GM12872 (cell line): ENCODE measurements around the gene RMDN3.
A peak's percentile ranks its signal among the peaks of the same experiment; 100 is the strongest.

ENCODE experiments used
- TF ChIP-seq, protein P1 (sequence below): IDR thresholded peaks from 3 replicates; pipeline ENCODE4 v1.5.1; 2011; ENCODE audit warnings: low read depth, mild to moderate bottlenecking, low read length, moderate library complexity; ENCODE audit not compliant: insufficient read depth

RMDN3 gene

DNA sequence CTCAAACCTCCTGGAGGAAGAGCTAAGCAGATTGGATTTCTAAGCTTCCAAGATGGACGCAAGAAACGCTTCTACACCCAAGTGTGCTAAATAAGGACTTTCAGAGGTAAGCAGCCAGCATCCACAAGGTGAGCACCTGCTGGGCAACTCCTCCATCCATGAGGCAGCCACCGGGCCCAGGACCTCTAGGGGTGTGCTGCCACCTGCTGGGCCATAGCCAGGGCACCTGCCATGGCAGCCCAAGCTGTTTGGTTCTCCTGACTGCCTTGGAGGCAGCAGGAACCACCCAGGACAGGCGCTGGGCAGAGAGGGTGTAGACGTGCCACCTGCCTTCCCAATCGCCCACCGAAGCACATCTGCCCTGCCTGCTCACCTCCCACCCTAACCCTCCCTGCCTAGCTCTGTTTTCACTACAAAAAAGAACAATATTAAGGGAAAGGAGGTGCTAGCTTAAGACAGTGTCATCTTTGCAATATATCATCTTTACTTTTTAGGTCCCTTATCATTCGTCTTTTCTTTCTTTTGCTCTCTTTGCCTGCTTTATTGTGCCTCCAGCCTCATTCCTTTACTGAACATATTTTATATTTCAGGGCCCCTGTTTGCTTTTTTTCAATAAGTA is 27.7 kb upstream of the RMDN3 start:
- TF ChIP-seq, protein P1, sequence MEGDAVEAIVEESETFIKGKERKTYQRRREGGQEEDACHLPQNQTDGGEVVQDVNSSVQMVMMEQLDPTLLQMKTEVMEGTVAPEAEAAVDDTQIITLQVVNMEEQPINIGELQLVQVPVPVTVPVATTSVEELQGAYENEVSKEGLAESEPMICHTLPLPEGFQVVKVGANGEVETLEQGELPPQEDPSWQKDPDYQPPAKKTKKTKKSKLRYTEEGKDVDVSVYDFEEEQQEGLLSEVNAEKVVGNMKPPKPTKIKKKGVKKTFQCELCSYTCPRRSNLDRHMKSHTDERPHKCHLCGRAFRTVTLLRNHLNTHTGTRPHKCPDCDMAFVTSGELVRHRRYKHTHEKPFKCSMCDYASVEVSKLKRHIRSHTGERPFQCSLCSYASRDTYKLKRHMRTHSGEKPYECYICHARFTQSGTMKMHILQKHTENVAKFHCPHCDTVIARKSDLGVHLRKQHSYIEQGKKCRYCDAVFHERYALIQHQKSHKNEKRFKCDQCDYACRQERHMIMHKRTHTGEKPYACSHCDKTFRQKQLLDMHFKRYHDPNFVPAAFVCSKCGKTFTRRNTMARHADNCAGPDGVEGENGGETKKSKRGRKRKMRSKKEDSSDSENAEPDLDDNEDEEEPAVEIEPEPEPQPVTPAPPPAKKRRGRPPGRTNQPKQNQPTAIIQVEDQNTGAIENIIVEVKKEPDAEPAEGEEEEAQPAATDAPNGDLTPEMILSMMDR = peak; percentile 96

DNA sequence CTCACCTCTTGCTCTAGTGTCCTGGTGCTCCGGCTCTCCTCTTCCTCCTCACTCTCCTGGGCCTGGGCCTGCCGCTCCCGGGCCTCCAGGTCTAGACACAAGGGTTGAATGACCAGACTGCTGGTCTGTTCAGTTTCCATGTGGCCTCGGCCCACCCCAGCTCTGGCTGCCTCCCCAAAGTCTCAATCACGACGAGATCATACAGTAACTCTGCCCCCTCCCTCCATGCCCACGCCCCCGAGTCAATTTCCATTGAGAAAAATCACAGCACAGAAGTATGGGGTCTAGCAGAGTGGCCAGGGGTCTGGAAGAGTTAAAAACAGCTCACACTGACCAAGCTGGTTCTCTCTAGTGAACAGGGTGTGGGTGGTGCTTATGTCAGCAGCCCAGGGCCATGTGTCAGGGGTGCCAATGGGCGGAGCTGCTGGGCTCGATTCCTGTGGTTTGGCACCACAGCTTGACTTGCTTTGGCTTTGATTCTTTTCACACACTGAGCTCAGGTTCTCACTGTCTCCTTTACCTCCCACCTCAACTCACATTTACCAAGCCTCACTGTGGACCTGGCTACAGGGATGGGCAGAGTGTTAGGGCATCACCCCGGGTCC is 21.6 kb upstream of the RMDN3 start:
- TF ChIP-seq, protein P1 = no peak

DNA sequence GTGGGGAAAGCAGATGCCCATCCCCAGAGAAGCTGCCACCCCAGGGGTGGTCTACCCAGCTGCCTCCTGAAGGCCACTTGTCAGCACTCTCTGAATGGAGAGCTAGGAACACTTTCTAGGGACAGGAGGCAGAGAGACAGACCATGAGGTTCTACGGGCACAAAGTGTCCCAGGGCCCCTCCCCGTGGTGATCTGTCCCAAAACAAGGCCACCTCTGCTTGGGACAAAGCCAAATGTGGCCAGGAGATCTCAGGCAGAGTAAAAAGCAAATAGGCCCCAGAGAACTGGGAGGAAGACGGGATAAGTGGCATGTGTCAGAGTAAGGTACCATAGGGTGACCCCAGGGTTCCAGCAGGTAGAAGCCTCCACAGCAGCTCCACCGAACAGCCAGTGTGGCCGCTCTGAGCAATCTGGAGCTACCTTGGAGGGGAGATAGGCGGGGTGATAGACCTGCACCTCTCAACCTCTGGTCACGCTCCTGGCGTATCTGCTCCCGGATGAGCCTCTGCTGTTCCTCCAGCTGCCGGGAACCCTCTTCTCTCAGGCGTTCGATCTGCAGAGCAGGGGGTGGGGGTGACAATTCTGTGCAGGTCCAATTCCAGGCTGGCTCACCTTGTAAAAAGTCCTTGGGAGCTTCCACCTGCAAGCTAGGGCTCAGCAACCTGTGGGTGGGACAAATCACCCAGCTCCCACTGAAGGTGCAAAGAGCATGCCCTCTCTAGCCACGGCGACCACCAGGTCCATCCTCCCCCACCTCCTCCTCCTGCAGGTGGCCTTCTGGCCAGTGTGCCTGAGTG is 20.9 kb upstream of the RMDN3 start:
- TF ChIP-seq, protein P1 = no peak

DNA sequence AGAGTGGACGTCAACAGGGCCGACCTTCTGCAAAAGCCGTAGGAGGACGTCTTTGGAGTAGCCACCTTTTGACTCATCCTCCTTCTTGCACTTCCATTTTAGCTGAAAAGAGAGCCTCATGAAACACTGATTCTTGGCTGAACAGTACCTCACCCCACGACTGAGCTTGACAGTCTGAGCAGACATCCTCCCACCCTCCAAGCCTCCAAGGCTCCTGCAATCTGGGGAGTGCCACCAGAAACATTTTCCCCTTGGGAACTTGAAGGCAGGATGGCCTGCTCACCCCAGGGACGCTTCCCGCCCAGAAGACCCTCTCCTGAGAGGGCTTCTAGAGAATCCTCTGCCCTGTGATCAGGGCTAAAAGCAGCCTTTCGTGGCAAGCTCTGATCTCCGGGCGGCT is 20.0 kb upstream of the RMDN3 start:
- TF ChIP-seq, protein P1 = no peak

DNA sequence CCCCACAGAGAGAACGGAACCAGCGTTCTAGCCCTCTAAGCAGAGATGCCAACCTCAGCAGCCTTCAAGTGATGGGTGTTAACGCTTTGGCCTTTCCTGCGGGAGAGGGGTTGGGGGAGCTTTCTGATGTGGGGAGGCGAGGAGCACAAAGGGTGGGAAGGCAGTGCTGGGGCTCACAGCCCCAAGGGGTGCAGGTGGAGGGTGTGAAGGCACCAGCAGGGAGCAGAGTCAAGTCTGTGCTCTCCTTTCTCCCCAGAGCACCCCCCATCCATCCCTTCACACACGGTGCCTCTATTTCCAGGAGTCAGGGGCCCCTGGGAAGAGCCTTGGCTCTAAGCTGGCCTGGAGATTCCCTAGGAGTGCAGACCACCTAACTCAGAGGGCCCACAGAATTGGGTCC is 18.8 kb upstream of the RMDN3 start:
- TF ChIP-seq, protein P1 = no peak

DNA sequence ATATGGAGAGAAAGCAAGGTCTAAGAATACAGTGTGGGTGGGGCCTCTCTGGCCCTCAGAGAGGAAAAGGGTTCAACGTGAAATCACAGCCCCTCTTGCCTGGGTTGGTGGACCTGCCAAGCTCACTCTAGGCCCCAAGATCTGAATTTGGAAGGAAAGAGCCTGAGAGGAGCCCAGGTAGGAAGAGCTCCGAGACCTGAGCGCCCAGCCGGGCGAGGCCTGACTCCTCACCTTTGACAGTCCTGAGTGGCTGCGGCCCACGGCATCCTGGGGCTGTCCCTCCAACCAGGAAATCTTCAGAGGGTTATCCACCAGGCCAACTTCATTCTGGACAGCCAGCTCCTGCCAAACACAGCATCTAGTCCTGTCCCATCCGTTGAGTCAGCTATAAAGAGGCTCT is 18.4 kb upstream of the RMDN3 start:
- TF ChIP-seq, protein P1 = no peak

DNA sequence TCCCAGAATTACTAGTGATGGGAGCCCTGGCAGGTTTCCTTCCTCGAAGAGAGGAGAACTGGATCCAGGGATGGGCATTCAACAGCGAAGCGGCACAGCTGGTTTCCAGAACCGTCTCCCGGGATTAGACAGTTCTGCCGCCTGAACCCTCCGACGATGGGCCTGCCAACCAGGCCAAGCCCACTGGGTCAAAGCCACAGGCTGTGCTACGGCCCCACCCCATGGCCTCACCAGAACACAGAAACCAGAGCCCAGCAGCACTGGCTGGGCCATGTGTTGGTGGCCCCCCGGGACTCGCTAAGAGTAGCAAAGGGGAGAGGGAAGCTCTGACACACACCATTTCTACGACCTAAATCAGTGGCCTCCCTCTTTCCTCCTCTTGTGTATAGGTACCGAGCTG is 17.0 kb upstream of the RMDN3 start:
- TF ChIP-seq, protein P1 = no peak
